GM12878 (cell line): ENCODE data around the gene PRR5.

ENCODE experiments used
- JUND ChIP-seq: IDR thresholded peaks from 2 replicates; pipeline ENCODE4 v1.6.1; 2012; ENCODE audit warnings: low read depth, mild to moderate bottlenecking, low read length, improper control_type of control experiment, moderate library complexity
- NFYA ChIP-seq: IDR thresholded peaks from 2 replicates; pipeline ENCODE4 v1.6.1; 2011; ENCODE audit warnings: low read depth, mild to moderate bottlenecking, low read length, improper control_type of control experiment, borderline replicate concordance
- ZSCAN29 ChIP-seq: fragments of 450-650 bp; IDR thresholded peaks from 2 replicates; pipeline ENCODE4 v1.6.1; 2017; ENCODE audit warnings: mild to moderate bottlenecking, moderate library complexity
- TF ChIP-seq, protein P1 (sequence below), 3 experiments: IDR thresholded peaks in 2 of 3; conservative IDR thresholded peaks in 1 of 3; 2 replicates each; pipeline ENCODE4 v1.5.1; 2011; ENCODE audit warnings: low read depth in 3 of 3, low read length in 3 of 3, mild to moderate bottlenecking in 3 of 3, control low read depth in 2 of 3, moderate library complexity in 2 of 3, inconsistent platforms in 1 of 3, mixed read lengths in 1 of 3; ENCODE audit not compliant: control insufficient read depth in 2 of 3, insufficient read depth in 1 of 3; ENCODE audit errors: extremely low read depth in 1 of 3
- TF ChIP-seq, protein P2 (sequence below): IDR thresholded peaks from 2 replicates; pipeline ENCODE4 v1.6.1; 2011; ENCODE audit warnings: borderline replicate concordance, low read depth, mild to moderate bottlenecking, moderate library complexity, mixed read lengths, low read length; ENCODE audit not compliant: insufficient read depth; ENCODE audit errors: extremely low read length

DNA sequence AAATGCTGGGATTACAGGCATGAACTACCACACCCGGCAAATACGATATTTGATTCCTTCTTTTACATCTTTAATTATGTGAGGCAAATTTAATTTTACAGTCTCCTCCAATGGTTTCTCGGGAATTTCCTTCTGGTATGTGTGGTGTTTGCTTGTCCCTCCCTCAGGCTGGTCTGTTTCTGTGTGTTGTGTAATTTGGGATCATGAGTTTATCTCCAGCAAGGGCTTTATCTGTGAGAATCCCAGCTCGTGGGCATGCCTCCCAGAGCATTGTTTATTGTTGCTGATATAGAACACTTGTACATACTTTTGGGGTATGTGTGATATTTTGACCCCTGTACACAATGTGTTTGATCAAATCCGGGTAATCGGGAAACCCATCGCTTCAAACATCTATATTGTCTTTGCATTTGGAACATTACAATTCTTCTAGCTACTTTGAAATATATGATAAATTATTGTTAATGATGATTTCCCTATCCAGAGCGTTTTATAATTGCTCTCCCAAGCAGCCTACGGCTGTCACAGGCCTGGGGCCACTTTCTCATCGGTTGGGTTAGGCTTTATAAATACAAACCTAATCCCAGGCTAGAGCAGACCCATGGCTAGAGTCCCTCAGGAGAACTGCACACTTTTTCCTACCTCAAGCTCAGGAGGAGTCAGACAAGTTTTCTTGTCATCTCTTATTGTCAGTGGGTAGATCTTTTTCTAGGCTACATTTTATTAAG, 15.0 kb upstream of the PRR5 start:
- no peak for TF ChIP-seq JUND
- TF ChIP-seq, protein P1, sequence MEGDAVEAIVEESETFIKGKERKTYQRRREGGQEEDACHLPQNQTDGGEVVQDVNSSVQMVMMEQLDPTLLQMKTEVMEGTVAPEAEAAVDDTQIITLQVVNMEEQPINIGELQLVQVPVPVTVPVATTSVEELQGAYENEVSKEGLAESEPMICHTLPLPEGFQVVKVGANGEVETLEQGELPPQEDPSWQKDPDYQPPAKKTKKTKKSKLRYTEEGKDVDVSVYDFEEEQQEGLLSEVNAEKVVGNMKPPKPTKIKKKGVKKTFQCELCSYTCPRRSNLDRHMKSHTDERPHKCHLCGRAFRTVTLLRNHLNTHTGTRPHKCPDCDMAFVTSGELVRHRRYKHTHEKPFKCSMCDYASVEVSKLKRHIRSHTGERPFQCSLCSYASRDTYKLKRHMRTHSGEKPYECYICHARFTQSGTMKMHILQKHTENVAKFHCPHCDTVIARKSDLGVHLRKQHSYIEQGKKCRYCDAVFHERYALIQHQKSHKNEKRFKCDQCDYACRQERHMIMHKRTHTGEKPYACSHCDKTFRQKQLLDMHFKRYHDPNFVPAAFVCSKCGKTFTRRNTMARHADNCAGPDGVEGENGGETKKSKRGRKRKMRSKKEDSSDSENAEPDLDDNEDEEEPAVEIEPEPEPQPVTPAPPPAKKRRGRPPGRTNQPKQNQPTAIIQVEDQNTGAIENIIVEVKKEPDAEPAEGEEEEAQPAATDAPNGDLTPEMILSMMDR (IDR thresholded peaks at IDR 0.05 in 2 of 3, conservative IDR thresholded peaks at IDR 0.05 in 1 of 3; ENCODE audit: control insufficient read depth in 2 of 3, extremely low read depth in 1 of 3, insufficient read depth in 1 of 3, low read depth in 3 of 3, low read length in 3 of 3) = no peak
- TF ChIP-seq, protein P2, sequence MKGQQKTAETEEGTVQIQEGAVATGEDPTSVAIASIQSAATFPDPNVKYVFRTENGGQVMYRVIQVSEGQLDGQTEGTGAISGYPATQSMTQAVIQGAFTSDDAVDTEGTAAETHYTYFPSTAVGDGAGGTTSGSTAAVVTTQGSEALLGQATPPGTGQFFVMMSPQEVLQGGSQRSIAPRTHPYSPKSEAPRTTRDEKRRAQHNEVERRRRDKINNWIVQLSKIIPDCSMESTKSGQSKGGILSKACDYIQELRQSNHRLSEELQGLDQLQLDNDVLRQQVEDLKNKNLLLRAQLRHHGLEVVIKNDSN = no peak
- no peak for TF ChIP-seq ZSCAN29
- no peak for TF ChIP-seq NFYA
